Mononuclear cell (primary cell): ENCODE results near the gene PLXNA2. TPM values are rescaled to one million over a fixed set of nuclear protein-coding genes. Genes with fewer than 3 reads are reported as not detected.

ENCODE experiments used
- H3K27me3 ChIP-seq: 2 replicates; pipeline ENCODE4 v1.6.0; 2011; ENCODE audit warnings: low read length, control low read depth; ENCODE audit not compliant: insufficient read depth
- H3K4me1 ChIP-seq: 2 replicates; pipeline ENCODE4 v1.5.1; 2011; ENCODE audit warnings: mild to moderate bottlenecking, low read length, control low read depth; ENCODE audit not compliant: insufficient read depth
- H3K4me3 ChIP-seq: 2 replicates; pipeline ENCODE4 v1.5.1; 2011; ENCODE audit warnings: mild to moderate bottlenecking, low read length, moderate library complexity
- H3K9me3 ChIP-seq: 2 replicates; pipeline ENCODE4 v1.5.1; 2011; ENCODE audit warnings: low read depth, mild to moderate bottlenecking, control low read depth, low read length
- total RNA-seq: library from RNA; depleted of rRNA; stranded (reverse); fragments of >200 nt; gene quantifications from one replicate; pipeline ENCODE4 v1.2.3, GENCODE V29; 2012

The PLXNA2 gene
- total RNA-seq, 1 donor = 2.6 TPM

GRCh38 chr1:208084764-208085163 lies 159.4 kb downstream of the PLXNA2 start:
- Histone ChIP-seq H3K27me3 (no peaks in the 10 kb centered on the region), H3K4me3 (no peak overlapping the region), H3K4me1 (peaks cover 12% of the 10 kb centered on the region), H3K9me3 (no peaks in the 10 kb centered on the region)

DNA sequence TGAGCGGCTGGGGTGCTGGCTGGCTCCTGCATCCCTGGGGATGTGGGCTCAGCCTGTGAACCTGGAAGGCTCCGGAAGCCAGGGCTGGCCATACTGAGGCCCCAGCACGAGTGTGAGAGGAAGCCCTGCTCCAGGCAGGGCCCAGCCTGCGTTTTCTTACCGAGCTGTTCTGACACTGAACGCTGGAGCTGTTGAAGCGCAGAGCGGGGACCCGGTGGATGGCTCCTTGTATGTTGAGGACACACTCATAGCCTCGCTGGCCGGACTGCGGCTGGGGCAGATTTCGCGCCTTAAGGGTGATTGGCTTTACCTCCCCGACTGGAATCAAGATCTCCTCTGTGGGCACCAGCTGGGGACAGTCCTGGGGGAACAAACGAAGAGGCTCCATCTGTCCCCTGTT lies 160.0 kb downstream of the PLXNA2 start:
- no peaks in the 10 kb centered on the region for H3K27me3 ChIP-seq
- no peaks in the 10 kb centered on the region for H3K9me3 ChIP-seq
- H3K4me3 ChIP-seq = no peak overlapping the region
- H3K4me1 ChIP-seq = peaks cover 12% of the 10 kb centered on the region

- Histone ChIP-seq H3K4me1 (peaks cover 12% of the 10 kb centered on the region), H3K4me3 (no peak overlapping the region), H3K27me3 (no peaks in the 10 kb centered on the region), H3K9me3 (no peaks in the 10 kb centered on the region)
Measured at GRCh38 chr1:208083715-208084085, 160.5 kb downstream of the PLXNA2 start.

DNA sequence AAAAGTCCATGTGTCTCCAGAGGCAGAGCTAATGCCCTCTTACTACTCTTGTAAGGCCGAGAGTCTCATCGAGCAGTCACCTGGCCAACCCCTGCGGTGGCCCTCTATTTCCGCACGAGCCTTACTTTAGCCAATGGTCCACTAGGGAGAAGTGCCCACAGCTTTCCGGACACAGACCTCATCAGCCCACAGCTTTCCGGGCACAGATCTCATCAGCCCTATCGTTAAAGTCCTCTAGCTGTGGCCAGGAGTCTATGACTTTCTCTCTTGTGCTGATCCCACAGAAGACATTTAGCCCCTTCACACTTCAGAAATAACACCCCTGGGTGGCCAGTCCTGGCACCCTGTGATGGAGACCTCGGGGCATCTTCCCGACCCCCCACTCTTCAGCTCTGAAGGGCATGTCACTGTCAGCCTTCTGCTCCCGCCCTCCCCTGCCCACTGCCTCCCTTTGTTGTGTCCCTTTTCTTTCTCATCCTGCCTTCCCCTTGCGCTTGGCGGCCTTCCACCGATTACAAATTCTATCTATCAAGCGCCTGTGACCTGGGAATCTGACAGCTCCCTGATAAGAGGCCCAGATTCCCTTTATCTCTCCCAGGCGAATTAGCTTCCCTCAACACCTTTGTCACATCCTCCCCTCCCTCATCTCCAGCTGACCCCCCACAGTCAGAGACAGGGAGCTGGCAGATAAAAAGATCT lies 161.0 kb downstream of the PLXNA2 start:
- Histone ChIP-seq H3K27me3 (no peaks in the 10 kb centered on the region), H3K9me3 (no peaks in the 10 kb centered on the region), H3K4me3 (no peak overlapping the region), H3K4me1 (peaks cover 12% of the 10 kb centered on the region)

DNA sequence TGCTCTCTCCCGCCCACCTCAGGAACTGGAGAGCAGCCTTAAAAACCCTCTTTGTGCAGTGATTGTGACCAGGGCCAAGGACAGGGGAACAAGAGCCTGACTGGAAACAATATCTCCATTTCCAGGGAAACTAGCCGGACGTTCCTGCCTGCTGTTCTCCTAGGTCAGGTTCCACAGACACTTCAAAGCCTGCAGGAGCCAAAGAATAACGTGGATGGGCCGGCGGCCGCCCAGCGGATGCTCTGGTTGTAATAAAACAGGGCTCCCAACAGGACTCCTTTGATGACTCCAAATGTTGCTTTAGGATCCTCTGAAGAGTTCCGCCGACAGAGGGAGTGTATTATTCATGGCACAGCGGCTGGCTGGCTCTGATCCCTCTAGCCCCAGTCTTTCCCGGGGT lies 162.2 kb downstream of the PLXNA2 start:
- H3K4me3 ChIP-seq = no peak overlapping the region

DNA sequence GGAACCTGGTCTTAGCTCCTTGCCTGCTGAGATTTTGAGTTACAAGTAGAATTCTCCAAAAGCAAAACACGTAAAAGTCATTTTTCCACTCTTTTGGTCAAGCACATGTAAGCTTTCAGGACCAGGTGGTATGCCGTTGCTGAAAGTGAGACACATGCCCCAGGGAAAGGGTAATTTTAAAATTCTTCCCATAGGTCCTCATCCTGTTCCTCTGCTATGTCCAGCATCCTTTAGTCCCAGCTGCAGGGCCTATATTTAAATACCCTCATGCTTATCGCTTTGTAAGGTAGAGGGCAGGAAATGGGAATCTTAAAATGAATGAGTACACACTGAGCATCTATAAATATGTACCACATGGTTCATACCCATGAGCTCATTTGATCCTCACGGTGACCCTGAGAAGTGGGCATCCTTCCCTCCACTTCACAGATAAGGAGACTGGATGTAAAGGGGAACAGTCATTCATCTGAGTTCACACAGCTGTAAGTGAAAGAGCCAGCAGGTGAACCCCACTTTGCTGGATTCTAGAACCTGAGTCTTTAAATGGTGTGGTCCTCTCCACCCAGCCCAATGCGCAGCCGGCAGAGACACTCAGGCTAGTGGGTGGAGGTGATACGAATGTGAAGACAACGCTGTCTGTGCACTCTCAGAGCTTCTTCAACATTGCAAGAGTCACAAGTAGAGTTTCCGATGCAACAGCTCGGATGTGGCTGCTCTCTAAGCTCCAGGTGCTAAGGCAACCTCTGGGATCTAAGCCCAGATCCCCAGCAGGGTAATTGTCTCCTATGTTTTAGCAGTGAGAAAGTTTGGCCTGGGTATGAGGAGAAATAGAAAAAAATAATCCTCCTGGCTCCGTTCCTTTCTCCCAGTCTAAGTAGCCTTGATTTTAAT lies 163.5 kb downstream of the PLXNA2 start:
- Histone ChIP-seq H3K9me3 (no peaks in the 10 kb centered on the region), H3K4me3 (no peak overlapping the region)

More for the DNA sequence above, 162.2 kb downstream of the PLXNA2 start:
- Histone ChIP-seq H3K27me3 (no peaks in the 10 kb centered on the region), H3K9me3 (no peaks in the 10 kb centered on the region), H3K4me1 (peaks cover 12% of the 10 kb centered on the region)

DNA sequence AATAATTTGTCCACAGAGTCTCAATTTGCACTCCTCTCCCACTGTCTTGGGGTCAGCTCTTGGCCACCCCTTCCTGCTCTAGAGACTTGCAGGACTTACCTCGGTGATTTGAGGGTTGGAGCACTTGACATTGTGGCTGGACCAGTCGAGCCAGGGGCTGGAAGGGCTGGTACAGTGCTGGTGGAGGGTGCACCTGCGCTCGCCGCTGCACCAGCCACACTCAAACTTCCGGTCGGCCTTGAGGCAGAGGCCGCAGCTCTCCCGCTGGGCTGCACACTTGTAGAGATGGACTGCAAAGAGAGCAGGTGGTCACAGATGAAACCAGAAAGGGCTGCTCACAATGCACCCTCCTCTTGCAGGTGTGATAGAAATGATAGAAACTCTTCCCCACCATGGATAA lies 165.0 kb downstream of the PLXNA2 start:
- Histone ChIP-seq H3K9me3 (no peaks in the 10 kb centered on the region), H3K4me3 (no peak overlapping the region), H3K27me3 (no peaks in the 10 kb centered on the region), H3K4me1 (no peaks in the 10 kb centered on the region)

More for the DNA sequence above, 163.5 kb downstream of the PLXNA2 start:
- Histone ChIP-seq H3K27me3 (no peaks in the 10 kb centered on the region), H3K4me1 (no peaks in the 10 kb centered on the region)

- Histone ChIP-seq H3K9me3 (no peaks in the 10 kb centered on the region), H3K4me1 (no peaks in the 10 kb centered on the region), H3K4me3 (no peak overlapping the region), H3K27me3 (no peaks in the 10 kb centered on the region)
Measured at GRCh38 chr1:208078752-208079151, 165.4 kb downstream of the PLXNA2 start.

- Histone ChIP-seq H3K4me3 (no peak overlapping the region), H3K9me3 (no peaks in the 10 kb centered on the region), H3K27me3 (no peaks in the 10 kb centered on the region), H3K4me1 (no peaks in the 10 kb centered on the region)
Measured at GRCh38 chr1:208077232-208078075, 166.7 kb downstream of the PLXNA2 start.

- no peaks in the 10 kb centered on the region for H3K9me3 ChIP-seq
- H3K4me1 ChIP-seq = no peaks in the 10 kb centered on the region
- no peak overlapping the region for H3K4me3 ChIP-seq
- H3K27me3 ChIP-seq = no peaks in the 10 kb centered on the region
Measured at GRCh38 chr1:208074353-208074752, 169.8 kb downstream of the PLXNA2 start.

DNA sequence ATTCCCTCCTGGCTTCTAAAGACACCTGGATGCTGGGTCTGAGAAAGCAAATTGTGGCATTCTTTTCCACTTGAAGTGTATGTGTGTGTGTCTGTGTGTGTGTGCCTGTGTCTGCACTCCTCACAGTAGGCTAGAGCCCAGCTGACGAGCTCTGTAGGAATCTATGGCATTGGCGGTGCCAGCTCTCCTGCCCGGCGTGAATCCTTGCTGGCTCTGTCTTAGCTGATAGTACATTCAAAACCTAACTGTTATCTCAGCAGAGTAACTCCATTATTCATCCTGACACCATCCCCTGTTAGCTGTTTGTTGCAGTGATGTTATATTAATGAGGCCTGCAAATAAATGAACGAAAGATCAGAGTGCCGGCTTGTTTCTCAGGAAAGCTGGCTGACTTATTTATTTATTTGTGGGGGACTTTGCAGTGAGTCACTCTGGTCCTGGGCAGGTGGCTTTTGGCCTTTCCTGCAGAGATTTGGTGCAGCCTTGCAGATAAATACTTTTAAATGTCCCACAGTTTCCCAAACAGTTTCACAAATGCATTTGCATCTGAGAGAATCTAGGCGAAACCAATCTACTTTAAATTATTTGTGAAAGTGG lies 172.7 kb downstream of the PLXNA2 start:
- H3K9me3 ChIP-seq = no peaks in the 10 kb centered on the region
- no peaks in the 10 kb centered on the region for H3K27me3 ChIP-seq
- no peak overlapping the region for H3K4me3 ChIP-seq
- no peaks in the 10 kb centered on the region for H3K4me1 ChIP-seq

DNA sequence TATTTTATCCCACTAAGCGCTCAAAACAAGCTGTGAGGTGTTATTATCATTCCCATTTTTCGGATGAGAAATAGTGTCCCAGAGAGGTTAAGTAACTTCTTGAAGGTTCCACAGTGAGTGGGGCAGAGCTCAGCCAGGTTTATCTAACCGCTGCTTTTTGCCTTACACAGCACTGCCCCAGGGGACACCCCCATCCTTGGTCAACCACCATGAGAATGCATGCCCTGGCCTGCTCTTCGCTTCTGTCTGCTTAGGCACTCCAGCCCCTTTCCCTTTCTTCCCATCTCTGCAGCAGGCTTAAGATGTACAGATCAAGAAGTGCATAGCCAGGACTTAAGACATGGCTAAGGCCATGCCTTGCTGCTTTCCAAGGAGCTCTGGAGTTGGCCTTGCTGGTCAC lies 174.3 kb downstream of the PLXNA2 start:
- H3K4me3 ChIP-seq = no peak overlapping the region
- H3K9me3 ChIP-seq = no peaks in the 10 kb centered on the region
- H3K27me3 ChIP-seq = no peaks in the 10 kb centered on the region
- peaks cover 7% of the 10 kb centered on the region for H3K4me1 ChIP-seq

- no peak overlapping the region for H3K4me3 ChIP-seq
- no peaks in the 10 kb centered on the region for H3K9me3 ChIP-seq
- no peaks in the 10 kb centered on the region for H3K27me3 ChIP-seq
- H3K4me1 ChIP-seq = peaks cover 7% of the 10 kb centered on the region
Measured at GRCh38 chr1:208069317-208069716, 174.9 kb downstream of the PLXNA2 start.

GRCh38 chr1:208068908-208069307 lies 175.3 kb downstream of the PLXNA2 start:
- no peaks in the 10 kb centered on the region for H3K9me3 ChIP-seq
- H3K4me3 ChIP-seq = no peak overlapping the region
- peaks cover 7% of the 10 kb centered on the region for H3K4me1 ChIP-seq
- no peaks in the 10 kb centered on the region for H3K27me3 ChIP-seq

DNA sequence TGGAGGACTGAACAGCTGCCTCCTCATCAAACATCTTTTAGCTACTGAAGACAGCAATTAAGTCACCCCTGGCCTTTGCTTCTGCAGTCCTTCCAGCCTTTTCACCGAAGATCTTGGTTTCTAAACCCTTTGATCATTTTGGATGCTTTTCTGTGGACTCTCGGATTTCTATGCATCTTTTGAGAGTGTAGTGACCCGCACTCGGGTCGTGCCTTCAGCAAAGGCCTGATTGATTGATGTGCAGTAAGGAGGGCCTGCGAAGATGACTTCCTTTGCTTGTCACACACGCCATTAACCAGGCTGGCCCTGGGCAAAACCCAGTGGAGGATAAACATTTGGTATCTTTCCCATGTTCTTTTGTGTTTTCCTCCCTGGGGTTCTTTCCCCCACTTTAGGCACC lies 175.8 kb downstream of the PLXNA2 start:
- H3K9me3 ChIP-seq = no peaks in the 10 kb centered on the region
- no peak overlapping the region for H3K4me3 ChIP-seq
- H3K4me1 ChIP-seq = peaks cover 7% of the 10 kb centered on the region
- H3K27me3 ChIP-seq = no peaks in the 10 kb centered on the region
